IMR-90 (cell line): ENCODE measurements around the gene CITED2. TPM values are rescaled to one million over a fixed set of nuclear protein-coding genes. Genes with fewer than 3 reads are reported as not detected.

Experiments
- ATAC-seq: fragments of 200-7000 bp; cut with Tn5 transposase; 2 replicates; pipeline ENCODE4 v1.9.1; 2020; ENCODE audit warnings: low read depth, mild to moderate bottlenecking, moderate library complexity
- BruUV-seq: library from RNA; stranded (reverse); fragments of 400-500 nt; replicated peaks from 2 replicates; lab custom pipeline; 2021; lab: Mats Ljungman, UMichigan
- CTCF ChIA-PET: fragments of 300-600 bp; formaldehyde crosslinking; extraction: SDS; loops from one replicate; lab custom pipeline; 2021; ENCODE audit warnings: antibody characterized with exemption; lab: Yijun Ruan, JAX
- POLR2A ChIA-PET: fragments of 300-600 bp; sonication (Branson Sonifier 250); formaldehyde crosslinking; loops from one replicate; lab custom pipeline; 2022; ENCODE audit warnings: antibody characterized with exemption; ENCODE audit not compliant: unreplicated experiment; lab: Charles Lee
- DNase-seq: peaks from one replicate; pipeline ENCODE4 v3.0.0; 2013
- H2AFZ ChIP-seq: replicated peaks from 2 replicates; pipeline ENCODE3; 2013; ENCODE audit warnings: low read length, mild to moderate bottlenecking; ENCODE audit not compliant: poor library complexity
- H2AK5ac ChIP-seq: 2 replicates; pipeline ENCODE4 v1.6.1; 2013; ENCODE audit warnings: low read depth, low read length, inconsistent platforms
- H2AK9ac ChIP-seq: replicated peaks from 2 replicates; pipeline ENCODE3; 2013; ENCODE audit warnings: mild to moderate bottlenecking, low read depth, low read length, moderate library complexity; ENCODE audit not compliant: poor library complexity
- H2BK120ac ChIP-seq: 2 replicates; pipeline ENCODE4 v1.6.1; 2013; ENCODE audit warnings: low read depth, low read length, inconsistent platforms
- H2BK15ac ChIP-seq: 3 replicates; pipeline ENCODE4 v1.6.1; 2013; ENCODE audit warnings: low read depth, low read length, inconsistent platforms
- H2BK20ac ChIP-seq: 2 replicates; pipeline ENCODE4 v1.6.1; 2013; ENCODE audit warnings: low read depth, mild to moderate bottlenecking, inconsistent platforms, low read length, moderate library complexity
- H2BK5ac ChIP-seq: 2 replicates; pipeline ENCODE4 v1.6.1; 2013; ENCODE audit warnings: mild to moderate bottlenecking, low read depth, low read length, inconsistent platforms; ENCODE audit not compliant: poor library complexity, severe bottlenecking
- H3K14ac ChIP-seq: replicated peaks from 2 replicates; pipeline ENCODE4 v1.6.1; 2013; ENCODE audit warnings: low read depth, low read length, inconsistent platforms
- H3K18ac ChIP-seq: 2 replicates; pipeline ENCODE4 v1.6.1; 2013; ENCODE audit warnings: low read depth, low read length, control low read depth
- H3K23ac ChIP-seq: 2 replicates; pipeline ENCODE4 v1.6.1; 2013; ENCODE audit warnings: low read depth, low read length, inconsistent platforms
- H3K27ac ChIP-seq: 2 replicates; pipeline ENCODE4 v1.5.1; 2013; ENCODE audit warnings: mild to moderate bottlenecking, control low read depth, low read length; ENCODE audit not compliant: insufficient read depth
- H3K27me3 ChIP-seq: 2 replicates; pipeline ENCODE4 v1.6.1; 2013; ENCODE audit warnings: low read length; ENCODE audit not compliant: control insufficient read depth, insufficient read depth
- H3K36me3 ChIP-seq: 2 replicates; pipeline ENCODE4 v1.6.1; 2013; ENCODE audit warnings: low read length, mixed read lengths; ENCODE audit not compliant: control insufficient read depth, insufficient read depth
- H3K4ac ChIP-seq: 2 replicates; pipeline ENCODE4 v1.6.1; 2013; ENCODE audit warnings: low read depth, low read length, inconsistent platforms
- H3K4me1 ChIP-seq: 2 replicates; pipeline ENCODE4 v1.6.1; 2013; ENCODE audit warnings: low read length, mixed read lengths; ENCODE audit not compliant: control insufficient read depth, insufficient read depth
- H3K4me2 ChIP-seq: 2 replicates; pipeline ENCODE4 v1.6.1; 2013; ENCODE audit warnings: low read depth, mild to moderate bottlenecking, control low read depth, low read length, moderate library complexity
- H3K4me3 ChIP-seq: 2 replicates; pipeline ENCODE4 v1.5.1; 2013; ENCODE audit warnings: low read depth, mild to moderate bottlenecking, control low read depth, low read length, moderate library complexity; ENCODE audit not compliant: insufficient read depth
- H3K56ac ChIP-seq: 2 replicates; pipeline ENCODE4 v1.6.1; 2013; ENCODE audit warnings: low read length, inconsistent platforms; ENCODE audit not compliant: insufficient read depth; ENCODE audit errors: extremely low read depth
- H3K79me1 ChIP-seq, 2 experiments: 2 replicates each; pipeline ENCODE4 v1.6.1; 2013; ENCODE audit warnings: low read length in 2 of 2, inconsistent platforms in 1 of 2, low read depth in 1 of 2
- H3K9ac ChIP-seq: 2 replicates; pipeline ENCODE4 v1.6.1; 2013; ENCODE audit warnings: low read depth, low read length, control low read depth
- H3K9me1 ChIP-seq: 2 replicates; pipeline ENCODE4 v1.6.1; 2013; ENCODE audit warnings: low read length, inconsistent platforms; ENCODE audit not compliant: insufficient read depth
- H3K9me3 ChIP-seq: 2 replicates; pipeline ENCODE4 v1.6.1; 2013; ENCODE audit warnings: low read length; ENCODE audit not compliant: control insufficient read depth, insufficient read depth
- H4K20me1 ChIP-seq: 2 replicates; pipeline ENCODE4 v1.6.1; 2013; ENCODE audit warnings: low read length, inconsistent platforms; ENCODE audit not compliant: insufficient read depth
- H4K5ac ChIP-seq: 2 replicates; pipeline ENCODE4 v1.6.1; 2013; ENCODE audit warnings: mild to moderate bottlenecking, low read depth, low read length, control low read depth
- H4K8ac ChIP-seq, 2 experiments: 2 replicates each; pipeline ENCODE4 v1.6.1; 2013; ENCODE audit warnings: low read depth in 2 of 2, low read length in 2 of 2, control low read depth in 1 of 2, inconsistent platforms in 1 of 2
- H4K91ac ChIP-seq: 2 replicates; pipeline ENCODE4 v1.6.1; 2013; ENCODE audit warnings: low read depth, low read length, inconsistent platforms; ENCODE audit not compliant: insufficient read depth
- CHD1 ChIP-seq: IDR thresholded peaks from 2 replicates; pipeline ENCODE4 v1.6.1; 2012; ENCODE audit warnings: low read depth, low read length, improper control_type of control experiment
- MAFK ChIP-seq: IDR thresholded peaks from 2 replicates; pipeline ENCODE4 v1.6.1; 2012; ENCODE audit warnings: low read depth, low read length, improper control_type of control experiment
- RAD21 ChIP-seq: IDR thresholded peaks from 2 replicates; pipeline ENCODE4 v1.6.1; 2012; ENCODE audit warnings: low read length, improper control_type of control experiment
- WGBS, 2 experiments: methylation state at CpG; one replicate each; pipeline versions ENCODE4 v1.1.5 to v1.1.7; 2013; ENCODE audit warnings: missing lambda C conversion rate in 2 of 2; ENCODE audit not compliant: insufficient read length in 1 of 2; ENCODE audit errors: extremely low coverage in 2 of 2; 5-methylcytosine and 5-hydroxymethylcytosine counted together
- dilution Hi-C: fragments of 300-500 bp; cut with HindIII; formaldehyde crosslinking; loops from one replicate; pipeline ENCODE4 v1.14.3; 2018; ENCODE audit warnings: low sequenced_read_pairs; ENCODE audit not compliant: unreplicated experiment
- in situ Hi-C: fragments of 300-500 bp; cut with MboI; formaldehyde crosslinking; loops from 3 replicates; pipeline ENCODE4 v1.14.3; 2019; ENCODE audit warnings: low sequenced_read_pairs, inconsistent platforms, mixed read lengths
- intact Hi-C: fragments of 100-400 bp; cut with micrococcal nuclease; formaldehyde crosslinking; loops from 2 replicates; pipeline ENCODE4 v1.10.0; 2022
- polyA plus RNA-seq, 3 experiments: library from polyadenylated mRNA; depleted of rRNA; stranded (reverse); fragments of >200 nt; gene quantifications; 2 replicates each; pipeline ENCODE4 v1.2.3, GENCODE V29; 2012; ENCODE audit warnings: low replicate concordance in 1 of 3
- total RNA-seq: library from RNA; depleted of rRNA; stranded (reverse); fragments of >200 nt; gene quantifications from 2 replicates; pipeline ENCODE4 v1.2.3, GENCODE V29; 2012

CITED2 gene
- total and polyA plus RNA-seq, 2 of the 4 experiments (the other 2 are of a cell fraction): 163 to 483 TPM

DNA sequence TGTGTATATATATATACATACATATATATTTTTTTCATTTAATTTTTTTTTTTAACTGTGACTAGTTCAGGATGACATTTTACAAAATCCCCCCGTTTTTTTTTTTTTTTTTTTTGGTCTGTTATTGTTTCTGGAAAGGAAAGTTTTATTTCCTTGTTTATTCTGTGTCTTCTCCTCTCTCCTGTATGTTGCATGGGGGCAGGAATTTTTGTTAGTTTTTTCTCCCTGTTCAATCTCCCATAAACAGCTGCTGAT is 50.2 kb downstream of the CITED2 start:
- POLR2A ChIA-PET: interaction anchor here (0.5 kb wide), 1 partner anchor 840 kb away, joined by 5 read pairs; no protein-coding TSS in a partner anchor
- Histone ChIP-seq H2BK15ac (no peak overlapping the region; the same call in 2 of the 3 replicates), H3K18ac (no peak overlapping the region), H3K27ac (no peak overlapping the region), H3K9ac (no peak overlapping the region), H3K36me3 (no peaks in the 10 kb centered on the region), H2BK5ac (no peak overlapping the region), H3K4me2 (no peak overlapping the region), H4K20me1 (no peaks in the 10 kb centered on the region), H3K4ac (no peak overlapping the region), H2BK120ac (no peak overlapping the region), H3K79me1 (no peaks in the 10 kb centered on the region), H2AK5ac (no peak overlapping the region), H4K8ac (no peak overlapping the region), H2AK9ac (no peak overlapping the region), H2AFZ (no peak overlapping the region), H3K56ac (no peak overlapping the region), H3K4me1 (peaks cover 3% of the 10 kb centered on the region; the same call in 1 of the 2 replicates), H3K9me3 (no peaks in the 10 kb centered on the region), H3K4me3 (no peak overlapping the region), H3K9me1 (no peaks in the 10 kb centered on the region), H4K5ac (no peak overlapping the region), H3K23ac (no peak overlapping the region), H3K27me3 (no peaks in the 10 kb centered on the region), H3K14ac (no peak overlapping the region), H4K91ac (no peak overlapping the region), H2BK20ac (no peak overlapping the region)
- no peak for ATAC-seq
- intact Hi-C loops: no loop called here
- CTCF ChIA-PET: interaction anchor here (0.6 to 0.7 kb wide), 2 partner anchors 120 to 127 kb away, joined by 3 to 4 read pairs; no protein-coding TSS in a partner anchor
- no TSS peak for BruUV-seq
- no CpG with 5 or more reads among the region's 1 CpG for WGBS, 2 experiments
- TF ChIP-seq MAFK (no peak), CHD1 (no peak), RAD21 (no peak)
- dilution Hi-C loops: no loop called here
- in situ Hi-C loops: no loop called here
- no peak for DNase-seq
